ENCODE data around the gene NEURL4.

DNA sequence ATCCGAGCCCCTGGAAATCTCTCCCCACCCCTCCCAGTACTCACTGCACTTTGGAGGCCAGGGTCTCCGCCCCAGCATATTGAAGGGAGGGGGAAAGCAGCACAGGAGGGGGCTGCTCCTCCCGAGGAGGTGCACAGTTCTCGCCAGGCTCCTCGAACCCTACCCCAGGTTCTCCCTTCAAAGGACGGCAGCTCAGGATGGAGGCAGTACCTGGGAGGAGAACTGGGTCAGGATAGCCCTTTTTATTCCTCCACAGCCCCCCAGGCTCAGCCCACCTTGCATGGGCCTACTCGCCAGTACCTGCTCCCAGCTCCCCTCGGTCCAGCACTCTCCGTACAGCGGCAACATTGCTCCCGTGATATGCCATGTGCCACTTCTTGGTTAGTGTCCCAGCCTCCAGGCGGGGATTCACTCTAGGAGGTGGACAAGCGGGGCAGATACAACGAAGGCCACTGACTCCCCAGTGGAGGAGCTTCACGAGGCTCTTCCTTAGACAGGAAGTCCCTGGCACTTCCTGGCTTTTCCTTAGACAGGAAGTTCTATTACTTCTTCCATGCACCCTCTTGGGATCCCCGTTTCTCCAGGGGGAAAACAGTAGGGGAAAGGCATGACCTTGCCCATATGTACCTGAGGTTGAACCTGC is 11.9 kb downstream of the NEURL4 start:
- TF ChIP-seq EZH2 (IDR thresholded peaks at IDR 0.05; ENCODE audit: borderline replicate concordance, low read depth, low read length, severe bottlenecking) = no peak
- TF ChIP-seq, protein P1, sequence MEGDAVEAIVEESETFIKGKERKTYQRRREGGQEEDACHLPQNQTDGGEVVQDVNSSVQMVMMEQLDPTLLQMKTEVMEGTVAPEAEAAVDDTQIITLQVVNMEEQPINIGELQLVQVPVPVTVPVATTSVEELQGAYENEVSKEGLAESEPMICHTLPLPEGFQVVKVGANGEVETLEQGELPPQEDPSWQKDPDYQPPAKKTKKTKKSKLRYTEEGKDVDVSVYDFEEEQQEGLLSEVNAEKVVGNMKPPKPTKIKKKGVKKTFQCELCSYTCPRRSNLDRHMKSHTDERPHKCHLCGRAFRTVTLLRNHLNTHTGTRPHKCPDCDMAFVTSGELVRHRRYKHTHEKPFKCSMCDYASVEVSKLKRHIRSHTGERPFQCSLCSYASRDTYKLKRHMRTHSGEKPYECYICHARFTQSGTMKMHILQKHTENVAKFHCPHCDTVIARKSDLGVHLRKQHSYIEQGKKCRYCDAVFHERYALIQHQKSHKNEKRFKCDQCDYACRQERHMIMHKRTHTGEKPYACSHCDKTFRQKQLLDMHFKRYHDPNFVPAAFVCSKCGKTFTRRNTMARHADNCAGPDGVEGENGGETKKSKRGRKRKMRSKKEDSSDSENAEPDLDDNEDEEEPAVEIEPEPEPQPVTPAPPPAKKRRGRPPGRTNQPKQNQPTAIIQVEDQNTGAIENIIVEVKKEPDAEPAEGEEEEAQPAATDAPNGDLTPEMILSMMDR (IDR thresholded peaks at IDR 0.05; ENCODE audit: borderline replicate concordance, extremely low read depth, low read length, poor library complexity, severe bottlenecking) = no peak

Measured in DND-41 (cell line).